Measurements from ENCODE around the gene AGBL1. TPM values are rescaled to one million over a fixed set of nuclear protein-coding genes. Genes with fewer than 3 reads are reported as not detected.

Gene AGBL1
- total RNA-seq, 1 donor from 2014 or later = not detected

DNA sequence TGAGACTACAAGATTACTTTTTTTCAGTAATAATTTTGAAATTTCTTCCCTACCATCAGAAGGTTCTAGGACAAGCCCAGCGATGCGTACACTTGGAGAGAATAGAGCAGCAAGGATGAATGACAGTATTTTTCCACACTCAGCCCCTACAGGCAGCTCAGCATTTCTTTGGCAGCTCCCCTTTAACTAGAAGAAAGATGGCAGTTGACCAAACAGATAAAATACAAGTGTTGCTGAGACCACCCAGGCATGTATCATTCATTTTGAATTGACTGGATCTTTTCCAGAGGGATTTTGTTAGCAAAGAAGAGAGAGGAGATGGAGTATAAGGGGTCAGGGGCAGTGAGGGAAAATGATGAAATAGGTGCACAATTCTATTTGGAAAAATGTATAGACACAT is 761.3 kb downstream of the AGBL1 start:
- H3K4me3 ChIP-seq = no peak overlapping the region
- H3K27me3 ChIP-seq (ENCODE audit: low read depth) = no peaks in the 10 kb centered on the region
- peaks cover 6% of the 10 kb centered on the region for H3K9me3 ChIP-seq (replicated peaks)
- intact Hi-C loops (cut with micrococcal nuclease) = loop anchor here (10.0 kb wide), 1 partner anchor 56 kb away; no protein-coding TSS in a partner anchor
- no peaks in the 10 kb centered on the region for H3K36me3 ChIP-seq
- no peak for DNase-seq
- H3K4me1 ChIP-seq = peaks cover 20% of the 10 kb centered on the region
- no peak overlapping the region for H3K27ac ChIP-seq (replicated peaks)
- TF ChIP-seq, protein P1, sequence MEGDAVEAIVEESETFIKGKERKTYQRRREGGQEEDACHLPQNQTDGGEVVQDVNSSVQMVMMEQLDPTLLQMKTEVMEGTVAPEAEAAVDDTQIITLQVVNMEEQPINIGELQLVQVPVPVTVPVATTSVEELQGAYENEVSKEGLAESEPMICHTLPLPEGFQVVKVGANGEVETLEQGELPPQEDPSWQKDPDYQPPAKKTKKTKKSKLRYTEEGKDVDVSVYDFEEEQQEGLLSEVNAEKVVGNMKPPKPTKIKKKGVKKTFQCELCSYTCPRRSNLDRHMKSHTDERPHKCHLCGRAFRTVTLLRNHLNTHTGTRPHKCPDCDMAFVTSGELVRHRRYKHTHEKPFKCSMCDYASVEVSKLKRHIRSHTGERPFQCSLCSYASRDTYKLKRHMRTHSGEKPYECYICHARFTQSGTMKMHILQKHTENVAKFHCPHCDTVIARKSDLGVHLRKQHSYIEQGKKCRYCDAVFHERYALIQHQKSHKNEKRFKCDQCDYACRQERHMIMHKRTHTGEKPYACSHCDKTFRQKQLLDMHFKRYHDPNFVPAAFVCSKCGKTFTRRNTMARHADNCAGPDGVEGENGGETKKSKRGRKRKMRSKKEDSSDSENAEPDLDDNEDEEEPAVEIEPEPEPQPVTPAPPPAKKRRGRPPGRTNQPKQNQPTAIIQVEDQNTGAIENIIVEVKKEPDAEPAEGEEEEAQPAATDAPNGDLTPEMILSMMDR (IDR thresholded peaks at IDR 0.05; ENCODE audit: borderline replicate concordance) = no peak

DNA sequence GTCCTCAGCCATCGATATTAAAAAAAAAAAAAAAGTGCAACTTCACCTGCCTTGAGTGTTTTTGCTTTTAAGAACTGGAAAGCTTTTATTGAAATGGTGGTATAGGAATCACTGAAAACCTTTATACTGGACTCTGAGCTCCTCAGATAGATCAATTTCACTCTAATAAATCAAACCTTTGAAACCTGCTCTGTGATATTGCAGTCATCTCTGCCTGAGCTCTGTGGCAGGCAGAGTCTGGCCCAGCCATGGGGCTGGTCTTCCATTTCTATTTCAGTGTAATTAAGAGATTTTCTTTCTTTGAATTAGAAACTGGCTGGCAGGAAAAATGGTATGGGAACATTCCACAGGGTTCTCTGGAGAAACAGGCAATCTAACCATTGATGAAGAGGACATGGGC is 762.5 kb downstream of the AGBL1 start:
- no peak overlapping the region for H3K4me3 ChIP-seq
- no peak for DNase-seq
- TF ChIP-seq, protein P1 (IDR thresholded peaks at IDR 0.05; ENCODE audit: borderline replicate concordance) = no peak

DNA sequence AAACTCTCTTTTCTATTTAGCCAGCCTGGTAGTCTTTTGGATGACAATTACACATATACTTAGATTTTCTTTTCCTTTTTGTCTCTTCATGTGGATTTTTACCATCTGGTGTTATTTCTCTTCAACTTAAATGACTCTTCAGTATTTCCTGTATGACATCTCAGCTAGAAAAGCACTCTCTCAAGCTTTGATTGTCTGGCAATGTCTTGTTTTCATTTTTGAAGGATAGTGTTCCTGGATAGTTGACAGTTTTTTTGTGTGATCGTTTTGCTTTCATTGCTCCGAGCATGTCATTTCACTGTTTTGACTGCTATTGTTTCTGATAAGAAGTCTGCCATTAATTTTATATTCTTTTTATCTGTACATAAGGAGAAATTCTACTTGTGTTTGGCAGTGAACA is 766.4 kb downstream of the AGBL1 start:
- H3K9me3 ChIP-seq (replicated peaks) = peaks cover 18% of the 10 kb centered on the region
- DNase-seq = no peak
- TF ChIP-seq, protein P1 (IDR thresholded peaks at IDR 0.05; ENCODE audit: borderline replicate concordance) = no peak
- peaks cover 19% of the 10 kb centered on the region for H3K4me1 ChIP-seq
- H3K36me3 ChIP-seq = no peaks in the 10 kb centered on the region
- H3K27ac ChIP-seq (replicated peaks) = no peak overlapping the region
- intact Hi-C loops (cut with micrococcal nuclease) = loop anchor here (10.0 kb wide), 1 partner anchor 61 kb away; no protein-coding TSS in a partner anchor
- H3K4me3 ChIP-seq = no peak overlapping the region
- H3K27me3 ChIP-seq (ENCODE audit: low read depth) = no peaks in the 10 kb centered on the region

More for the DNA sequence above, 762.5 kb downstream of the AGBL1 start:
- Histone ChIP-seq H3K27me3 (ENCODE audit: low read depth) (no peaks in the 10 kb centered on the region), H3K27ac (replicated peaks) (no peak overlapping the region), H3K4me1 (peaks cover 9% of the 10 kb centered on the region), H3K9me3 (replicated peaks) (peaks cover 17% of the 10 kb centered on the region), H3K36me3 (no peaks in the 10 kb centered on the region)
- intact Hi-C loops (cut with micrococcal nuclease) = loop anchor here (10.0 kb wide), 1 partner anchor 57 kb away; no protein-coding TSS in a partner anchor

DNA sequence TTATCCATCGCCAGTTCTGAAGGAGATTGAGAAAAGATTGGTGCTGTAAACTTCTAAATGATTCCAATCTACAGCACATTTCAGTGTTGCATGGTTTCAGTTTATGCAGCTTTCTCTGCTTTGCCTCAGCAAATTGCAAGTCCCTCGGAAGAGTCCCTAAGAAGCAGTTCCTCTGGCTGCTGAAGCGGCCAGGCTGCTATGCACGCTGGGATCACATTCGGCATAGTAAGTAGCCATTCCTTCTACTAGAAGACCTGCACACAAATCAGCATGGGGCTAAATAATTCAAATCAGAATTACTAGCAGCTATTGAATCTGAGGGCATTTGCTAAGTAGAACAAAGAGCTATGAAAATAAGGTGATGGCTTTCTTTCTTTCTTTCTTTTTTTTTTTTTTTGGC is 769.5 kb downstream of the AGBL1 start:
- intact Hi-C loops (cut with micrococcal nuclease) = loop anchor here (10.0 kb wide), 1 partner anchor 64 kb away; no protein-coding TSS in a partner anchor
- no peaks in the 10 kb centered on the region for H3K36me3 ChIP-seq
- no peak for DNase-seq
- peaks cover 28% of the 10 kb centered on the region for H3K4me1 ChIP-seq
- peaks cover 18% of the 10 kb centered on the region for H3K9me3 ChIP-seq (replicated peaks)
- peak overlapping the region; percentile 76 for H3K27ac ChIP-seq (replicated peaks)
- H3K27me3 ChIP-seq (ENCODE audit: low read depth) = no peaks in the 10 kb centered on the region
- TF ChIP-seq, protein P1 (IDR thresholded peaks at IDR 0.05; ENCODE audit: borderline replicate concordance) = no peak
- no peak overlapping the region for H3K4me3 ChIP-seq

DNA sequence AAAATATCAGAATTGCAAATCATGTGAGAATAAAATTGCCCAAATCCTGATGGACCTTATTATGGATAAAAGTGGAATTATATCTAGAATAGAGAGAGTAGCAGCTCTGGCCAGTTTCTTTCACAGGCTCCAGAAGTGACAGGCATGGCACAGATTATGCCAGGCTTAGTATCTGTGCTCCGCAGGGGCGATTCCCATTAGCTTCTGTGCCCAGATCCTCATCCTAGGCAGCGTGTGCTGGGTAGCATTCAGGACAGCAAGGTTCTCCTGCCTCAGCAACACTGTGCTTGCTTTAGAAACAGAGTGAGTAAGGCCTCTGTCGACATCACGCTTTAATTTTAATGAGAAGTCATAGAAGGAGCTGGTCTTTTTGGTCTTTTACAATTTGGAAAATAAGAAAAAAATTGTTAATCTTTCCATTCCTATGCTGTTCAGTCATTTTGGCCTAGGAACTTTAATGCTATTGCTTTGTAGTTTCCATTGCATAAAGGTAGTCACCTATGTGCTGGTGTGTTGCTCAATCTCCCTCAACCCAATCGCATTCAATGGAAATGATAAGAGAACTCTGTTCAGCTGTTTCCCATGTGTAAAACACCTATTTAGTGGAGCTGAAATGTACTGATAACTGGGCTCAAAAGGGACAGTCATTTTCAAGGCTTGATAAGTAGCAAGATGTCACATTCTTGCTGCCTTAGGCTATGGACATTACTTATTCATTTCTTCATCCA is 770.1 kb downstream of the AGBL1 start:
- TF ChIP-seq, protein P1 (IDR thresholded peaks at IDR 0.05; ENCODE audit: borderline replicate concordance) = no peak
- no peak overlapping the region for H3K4me3 ChIP-seq
- peaks cover 34% of the 10 kb centered on the region for H3K4me1 ChIP-seq
- H3K27ac ChIP-seq (replicated peaks) = peak overlapping the region; percentile 76
- intact Hi-C loops (cut with micrococcal nuclease) = loop anchor here (10.0 kb wide), 1 partner anchor 65 kb away; no protein-coding TSS in a partner anchor
- H3K9me3 ChIP-seq (replicated peaks) = peaks cover 18% of the 10 kb centered on the region
- DNase-seq = peak; percentile 37
- H3K36me3 ChIP-seq = no peaks in the 10 kb centered on the region
- no peaks in the 10 kb centered on the region for H3K27me3 ChIP-seq (ENCODE audit: low read depth)

Measured in left ventricle myocardium inferior (tissue), 1 donor.